GM12892 (cell line): ENCODE results near the gene SEZ6L2.

ENCODE experiments used
- DNase-seq: peaks from one replicate; pipeline ENCODE4 v3.0.0; 2011; ENCODE audit not compliant: insufficient read length
- FAIRE-seq: peaks from 2 replicates; lab custom pipeline; 2011; peaks lifted over from hg19 to GRCh38; lab: Jason Lieb, UNC
- POLR2A ChIP-seq: IDR thresholded peaks from 2 replicates; pipeline ENCODE4 v1.6.1; 2011; ENCODE audit warnings: low read depth, low read length, control low read depth
- POLR2AphosphoS5 ChIP-seq: IDR thresholded peaks from 2 replicates; pipeline ENCODE4 v1.6.1; 2011; ENCODE audit warnings: low read depth, low read length, control low read depth
- TAF1 ChIP-seq: IDR thresholded peaks from 2 replicates; pipeline ENCODE4 v1.6.1; 2011; ENCODE audit warnings: low read depth, mild to moderate bottlenecking, control low read depth, low read length, borderline replicate concordance

SEZ6L2 gene

DNA sequence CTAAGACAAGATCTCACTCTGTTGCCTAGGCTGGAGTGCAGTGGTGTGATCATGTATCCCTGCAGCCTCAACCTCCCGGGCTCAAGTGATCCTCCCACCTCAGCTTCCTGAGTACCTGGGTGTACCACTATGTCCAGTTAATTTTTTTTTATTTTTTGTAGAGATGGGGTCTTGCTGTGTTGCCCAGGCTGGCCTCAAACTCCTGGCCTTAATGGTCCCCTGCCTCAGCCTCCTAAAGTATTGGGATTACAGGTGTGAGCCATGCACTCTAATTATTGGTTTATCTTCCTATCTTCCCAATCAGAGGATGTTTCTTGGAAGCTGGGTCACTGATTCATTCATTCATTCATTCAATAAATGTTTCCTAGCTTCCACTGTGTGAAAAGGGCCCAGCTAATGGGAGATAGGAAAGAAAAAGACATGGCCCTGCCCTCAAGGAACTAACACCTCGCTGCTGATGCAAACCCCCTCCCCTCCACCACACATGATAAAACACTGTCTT, 9.4 kb upstream of the SEZ6L2 start:
- FAIRE-seq (no peak), DNase-seq (no peak)
- TF ChIP-seq POLR2A (no peak), POLR2AphosphoS5 (no peak), TAF1 (no peak)

GRCh38 chr16:29907973-29908372, 8.6 kb upstream of the SEZ6L2 start:
- TF ChIP-seq TAF1 (no peak), POLR2A (no peak), POLR2AphosphoS5 (no peak)
- FAIRE-seq, result no peak
- DNase-seq, result no peak

- TF ChIP-seq POLR2A (no peak), TAF1 (no peak), POLR2AphosphoS5 (no peak)
- no peak for FAIRE-seq
- no peak for DNase-seq
Measured at GRCh38 chr16:29906520-29907244, 7.3 kb upstream of the SEZ6L2 start.

GRCh38 chr16:29905668-29906067, 6.3 kb upstream of the SEZ6L2 start:
- TF ChIP-seq TAF1 (no peak), POLR2A (no peak), POLR2AphosphoS5 (no peak)
- DNase-seq (no peak), FAIRE-seq (no peak)

DNA sequence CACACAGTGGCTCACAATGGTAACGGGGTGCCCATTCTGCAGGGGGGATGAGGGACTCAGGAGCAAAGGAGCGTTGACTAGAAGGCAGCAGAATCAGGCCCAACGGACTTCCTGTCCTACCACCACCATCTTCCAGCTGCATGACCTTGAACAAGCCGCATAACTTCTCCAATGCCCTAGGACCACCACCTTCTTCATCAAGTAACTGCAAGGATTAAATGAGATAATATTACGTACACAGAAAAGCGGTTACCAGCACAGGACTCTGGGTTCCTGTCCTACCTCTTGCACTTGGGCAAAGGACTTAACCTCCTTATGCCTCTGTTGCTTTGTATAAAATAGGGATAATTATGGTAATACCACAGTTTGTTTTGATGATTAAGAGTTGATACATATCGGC, 5.6 kb upstream of the SEZ6L2 start:
- FAIRE-seq (no peak), DNase-seq (no peak)
- no peak for TF ChIP-seq TAF1
- no peak for TF ChIP-seq POLR2AphosphoS5
- no peak for TF ChIP-seq POLR2A

DNA sequence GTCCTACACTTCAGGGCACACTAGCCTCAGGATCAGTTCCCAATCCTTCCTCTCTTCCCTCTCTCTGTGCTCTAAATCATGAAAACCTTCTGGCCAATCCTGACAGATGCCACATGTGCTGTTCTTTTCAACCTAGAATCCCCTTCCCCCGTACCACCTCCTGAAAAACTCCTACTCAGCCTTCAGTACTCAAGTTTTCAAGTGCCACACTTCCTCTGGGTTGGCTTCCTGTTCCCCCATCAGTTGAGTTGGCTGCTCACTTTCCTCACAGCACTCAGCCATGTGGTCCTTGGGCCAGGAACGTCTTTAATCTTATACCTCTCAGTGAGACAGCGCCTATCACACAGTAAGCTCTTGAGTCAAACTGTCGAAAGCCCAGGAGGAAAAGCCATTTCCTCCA, 4.2 kb upstream of the SEZ6L2 start:
- FAIRE-seq (no peak), DNase-seq (no peak)
- TF ChIP-seq TAF1 (no peak), POLR2A (no peak), POLR2AphosphoS5 (no peak)

- no peak for DNase-seq
- FAIRE-seq, result no peak
Measured at GRCh38 chr16:29901607-29901945, 2.2 kb upstream of the SEZ6L2 start.

GRCh38 chr16:29900888-29901606, 1.7 kb upstream of the SEZ6L2 start:
- FAIRE-seq, result no peak
- TF ChIP-seq TAF1, result no peak
- TF ChIP-seq POLR2AphosphoS5, result no peak
- TF ChIP-seq POLR2A, result no peak
- no peak for DNase-seq

More at GRCh38 chr16:29901607-29901945, 2.2 kb upstream of the SEZ6L2 start:
- TF ChIP-seq POLR2A, result no peak

- TF ChIP-seq TAF1, result no peak
- TF ChIP-seq POLR2A, result no peak
- no peak for TF ChIP-seq POLR2AphosphoS5
- FAIRE-seq (no peak), DNase-seq (peak; percentile 91)
Measured at GRCh38 chr16:29900102-29900887, 945 bp upstream of the SEZ6L2 start, which contains the start of gene ASPHD1. Gene ASPHD1 (plus strand): TSS chr16:29900488. CDS start chr16:29900972, 484 bp downstream.

DNA sequence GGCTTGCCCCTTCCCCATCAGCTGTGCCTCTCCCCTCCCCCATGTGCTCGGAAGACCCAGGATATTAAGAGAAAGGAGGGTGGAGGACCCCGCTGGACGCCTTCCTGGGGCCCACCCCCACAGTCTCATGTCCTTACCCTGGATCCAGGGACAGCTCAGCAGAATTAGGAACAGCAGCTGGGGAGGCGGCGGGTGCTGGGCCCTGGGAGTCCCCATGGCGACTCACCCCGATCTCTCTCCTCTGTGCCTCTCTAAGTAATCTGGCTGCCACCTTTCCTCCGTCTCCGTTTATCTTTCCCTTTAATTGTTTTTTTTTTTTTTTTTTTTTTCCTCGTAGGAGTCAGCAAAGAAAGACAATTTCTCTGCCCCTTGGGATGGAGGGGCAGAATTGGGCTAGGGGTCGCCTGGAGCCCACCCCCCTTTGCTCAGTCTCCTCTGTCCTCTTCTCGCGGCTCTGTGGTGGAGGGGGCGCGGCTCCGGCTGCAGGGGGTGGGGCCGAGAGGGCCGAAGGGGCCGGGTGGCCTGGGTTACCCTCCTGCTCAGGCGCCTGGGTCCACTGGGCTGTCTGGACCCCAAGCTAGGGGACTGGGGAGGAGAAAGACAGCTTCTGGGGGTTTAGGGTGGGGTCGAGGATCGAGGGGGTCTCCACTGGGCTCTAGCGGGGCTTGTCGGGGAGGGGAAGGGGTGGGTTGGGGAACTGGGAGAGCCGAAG, 390 bp downstream of the SEZ6L2 start:
- no peak for FAIRE-seq
- DNase-seq, result no peak

DNA sequence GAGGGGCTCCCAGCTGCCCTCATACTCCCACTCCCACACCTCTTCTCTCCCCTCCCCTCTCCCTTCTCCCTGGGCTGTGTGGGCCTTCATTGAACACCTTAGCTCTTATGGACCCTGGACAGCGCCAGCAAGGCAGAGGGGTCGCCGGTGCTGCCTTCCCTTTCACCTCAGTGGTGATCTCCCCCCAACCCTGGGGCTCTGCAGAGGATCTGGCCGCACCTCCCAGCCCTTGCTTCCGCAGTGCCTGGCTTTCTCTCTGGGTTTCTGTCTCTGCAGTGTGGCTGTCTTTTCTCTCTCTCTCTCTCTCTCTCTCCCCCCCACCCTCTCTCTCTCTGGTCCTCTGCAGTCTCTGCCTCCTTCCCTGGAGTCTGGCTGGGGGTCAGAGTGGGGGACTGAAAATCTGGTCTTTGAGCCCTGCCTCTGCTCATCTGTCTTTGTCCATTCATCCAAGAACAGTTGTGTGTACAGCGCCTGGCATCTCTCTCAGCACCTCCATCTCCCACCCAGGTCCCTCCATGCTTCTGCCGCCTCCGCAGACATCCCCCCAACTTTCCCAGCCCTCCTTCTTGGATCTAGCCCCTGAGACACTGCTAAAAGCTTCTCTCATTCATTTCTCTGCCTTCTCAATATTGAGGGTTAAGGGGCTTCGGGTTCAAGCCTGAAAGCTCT, 1.1 kb downstream of the SEZ6L2 start:
- TF ChIP-seq POLR2A (no peak), TAF1 (no peak), POLR2AphosphoS5 (no peak)
- DNase-seq, result no peak
- FAIRE-seq, result no peak

More for the DNA sequence above, 390 bp downstream of the SEZ6L2 start:
- no peak for TF ChIP-seq TAF1
- no peak for TF ChIP-seq POLR2AphosphoS5
